ENCODE data around the gene ANKRD29.

Gene ANKRD29

DNA sequence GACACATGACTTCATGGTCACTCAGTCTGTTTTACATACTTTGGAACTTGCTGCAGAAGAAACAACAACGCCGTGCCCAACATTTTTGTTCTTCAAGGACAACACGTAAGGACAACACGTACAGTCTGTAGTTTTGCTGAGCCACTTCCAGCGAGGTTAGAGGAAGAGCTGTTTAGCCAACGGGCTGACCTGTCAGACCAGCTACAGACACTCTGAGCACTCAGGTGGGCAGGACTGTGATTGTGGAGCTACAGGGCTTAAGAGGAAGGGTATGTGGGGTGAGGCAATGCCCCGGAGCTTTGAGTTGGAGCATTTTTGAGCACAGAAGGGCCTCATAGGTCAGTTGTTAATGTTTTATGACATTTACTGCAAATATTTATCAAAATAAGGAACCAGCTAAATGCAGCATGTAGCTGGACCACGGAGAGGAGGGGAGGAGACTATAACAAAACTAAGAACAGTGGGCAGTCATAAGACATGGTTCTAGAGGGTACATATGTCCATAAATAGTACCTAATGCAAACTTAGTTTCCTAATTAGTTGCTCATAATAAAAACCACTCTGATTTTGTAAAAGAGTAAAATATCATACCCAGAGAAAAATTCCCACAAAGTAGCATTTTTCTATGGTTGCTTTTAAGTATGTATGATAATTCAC is 50.1 kb downstream of the ANKRD29 start:
- Histone ChIP-seq H3K4me1 (ENCODE audit: insufficient read depth, poor library complexity, severe bottlenecking) (no peaks in the 10 kb centered on the region), H3K4me3 (ENCODE audit: severe bottlenecking) (no peak overlapping the region), H3K9me3 (ENCODE audit: severe bottlenecking) (no peaks in the 10 kb centered on the region), H3K27me3 (ENCODE audit: insufficient read depth, poor library complexity, severe bottlenecking) (no peaks in the 10 kb centered on the region), H3K27ac (ENCODE audit: poor library complexity, severe bottlenecking) (no peak overlapping the region), H3K36me3 (ENCODE audit: low read depth) (no peaks in the 10 kb centered on the region)
- DNase-seq (ENCODE audit: low spot score) = no peak
- TF ChIP-seq, protein P1, sequence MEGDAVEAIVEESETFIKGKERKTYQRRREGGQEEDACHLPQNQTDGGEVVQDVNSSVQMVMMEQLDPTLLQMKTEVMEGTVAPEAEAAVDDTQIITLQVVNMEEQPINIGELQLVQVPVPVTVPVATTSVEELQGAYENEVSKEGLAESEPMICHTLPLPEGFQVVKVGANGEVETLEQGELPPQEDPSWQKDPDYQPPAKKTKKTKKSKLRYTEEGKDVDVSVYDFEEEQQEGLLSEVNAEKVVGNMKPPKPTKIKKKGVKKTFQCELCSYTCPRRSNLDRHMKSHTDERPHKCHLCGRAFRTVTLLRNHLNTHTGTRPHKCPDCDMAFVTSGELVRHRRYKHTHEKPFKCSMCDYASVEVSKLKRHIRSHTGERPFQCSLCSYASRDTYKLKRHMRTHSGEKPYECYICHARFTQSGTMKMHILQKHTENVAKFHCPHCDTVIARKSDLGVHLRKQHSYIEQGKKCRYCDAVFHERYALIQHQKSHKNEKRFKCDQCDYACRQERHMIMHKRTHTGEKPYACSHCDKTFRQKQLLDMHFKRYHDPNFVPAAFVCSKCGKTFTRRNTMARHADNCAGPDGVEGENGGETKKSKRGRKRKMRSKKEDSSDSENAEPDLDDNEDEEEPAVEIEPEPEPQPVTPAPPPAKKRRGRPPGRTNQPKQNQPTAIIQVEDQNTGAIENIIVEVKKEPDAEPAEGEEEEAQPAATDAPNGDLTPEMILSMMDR (IDR thresholded peaks at IDR 0.05; ENCODE audit: poor library complexity, severe bottlenecking) = no peak
- no peak for ATAC-seq (ENCODE audit: low read depth)

DNA sequence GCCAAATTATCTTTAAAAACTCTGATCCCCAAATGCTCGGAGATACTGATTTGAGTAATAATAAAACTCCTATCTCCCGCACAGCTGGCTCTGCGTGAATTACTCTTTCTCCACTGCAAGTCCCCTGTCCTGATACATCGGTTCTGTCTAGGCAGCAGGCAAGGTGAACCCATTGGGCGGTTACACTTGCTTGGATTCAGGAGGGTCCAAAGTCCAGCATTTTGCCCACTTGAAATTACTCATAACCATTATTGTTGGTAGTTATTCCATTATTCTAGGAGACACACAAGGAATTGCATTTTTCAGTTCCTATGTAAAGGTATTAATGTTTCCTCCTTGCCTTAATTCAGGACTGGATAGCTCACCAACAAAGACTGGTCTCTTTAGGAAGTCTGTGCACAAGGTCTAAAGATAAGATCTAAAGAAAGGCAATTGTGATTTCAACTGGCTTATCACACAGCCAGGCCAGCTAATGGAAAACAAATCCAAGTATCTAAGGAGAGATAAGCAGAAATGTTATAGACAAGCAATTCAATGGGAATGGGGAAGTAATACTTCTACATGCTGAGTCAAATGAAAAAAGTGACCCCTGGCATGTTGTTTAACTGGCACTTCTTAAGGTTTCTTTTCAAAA is 53.2 kb downstream of the ANKRD29 start:
- Histone ChIP-seq H3K27ac (ENCODE audit: poor library complexity, severe bottlenecking) (no peak overlapping the region), H3K9me3 (ENCODE audit: severe bottlenecking) (no peaks in the 10 kb centered on the region), H3K27me3 (ENCODE audit: insufficient read depth, poor library complexity, severe bottlenecking) (no peaks in the 10 kb centered on the region), H3K4me3 (ENCODE audit: severe bottlenecking) (no peak overlapping the region), H3K36me3 (ENCODE audit: low read depth) (no peaks in the 10 kb centered on the region), H3K4me1 (ENCODE audit: insufficient read depth, poor library complexity, severe bottlenecking) (no peaks in the 10 kb centered on the region)
- ATAC-seq (ENCODE audit: low read depth) = no peak
- TF ChIP-seq, protein P1 (IDR thresholded peaks at IDR 0.05; ENCODE audit: poor library complexity, severe bottlenecking) = no peak
- DNase-seq (ENCODE audit: low spot score) = no peak

DNA sequence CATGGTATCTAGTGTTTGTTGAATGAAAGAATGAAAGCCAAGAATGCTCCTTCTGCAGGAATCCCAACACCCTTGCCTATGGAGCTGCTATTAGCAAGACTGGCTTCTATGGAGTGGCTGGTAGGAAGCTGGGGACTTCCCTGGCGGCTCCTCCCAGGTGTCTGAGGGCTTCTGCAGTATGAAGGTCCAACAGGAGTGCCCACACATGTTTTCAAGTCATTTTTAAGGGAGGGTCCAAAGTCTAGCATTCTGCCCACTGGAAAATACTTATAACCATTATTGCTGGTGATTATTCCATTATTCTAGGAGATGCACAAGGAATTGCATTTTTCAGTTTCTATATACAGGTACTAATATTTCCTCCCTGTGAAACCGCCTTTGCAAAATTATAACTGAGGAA is 54.5 kb downstream of the ANKRD29 start:
- no peak for ATAC-seq (ENCODE audit: low read depth)
- H3K4me1 ChIP-seq (ENCODE audit: insufficient read depth, poor library complexity, severe bottlenecking) = no peaks in the 10 kb centered on the region
- no peak overlapping the region for H3K4me3 ChIP-seq (ENCODE audit: severe bottlenecking)
- no peak for DNase-seq (ENCODE audit: low spot score)
- no peaks in the 10 kb centered on the region for H3K36me3 ChIP-seq (ENCODE audit: low read depth)
- TF ChIP-seq, protein P1 (IDR thresholded peaks at IDR 0.05; ENCODE audit: poor library complexity, severe bottlenecking) = no peak
- H3K9me3 ChIP-seq (ENCODE audit: severe bottlenecking) = no peaks in the 10 kb centered on the region
- H3K27me3 ChIP-seq (ENCODE audit: insufficient read depth, poor library complexity, severe bottlenecking) = no peaks in the 10 kb centered on the region
- no peak overlapping the region for H3K27ac ChIP-seq (ENCODE audit: poor library complexity, severe bottlenecking)

DNA sequence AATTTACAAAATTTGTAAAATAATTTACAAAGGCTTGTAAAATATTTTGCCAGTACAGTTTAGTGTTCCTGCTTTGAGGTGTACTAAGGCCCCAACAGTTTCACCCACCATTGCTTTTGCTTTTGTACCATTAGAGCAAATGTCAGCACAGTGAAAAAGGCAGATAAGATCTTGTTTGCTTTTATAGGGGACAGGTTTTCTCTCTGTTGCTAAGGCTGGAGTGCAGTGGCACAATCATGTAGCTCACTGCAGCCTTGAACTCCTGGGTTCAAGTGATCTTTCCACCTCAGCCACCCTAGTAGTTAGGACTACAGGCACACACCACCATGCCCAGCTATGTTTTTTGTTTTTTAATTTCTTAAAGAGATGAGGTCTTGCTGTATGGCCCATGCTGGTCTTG is 56.8 kb downstream of the ANKRD29 start:
- no peak overlapping the region for H3K4me3 ChIP-seq (ENCODE audit: severe bottlenecking)

More for the DNA sequence above, 56.8 kb downstream of the ANKRD29 start:
- no peaks in the 10 kb centered on the region for H3K4me1 ChIP-seq (ENCODE audit: insufficient read depth, poor library complexity, severe bottlenecking)
- H3K27ac ChIP-seq (ENCODE audit: poor library complexity, severe bottlenecking) = no peak overlapping the region
- TF ChIP-seq, protein P1 (IDR thresholded peaks at IDR 0.05; ENCODE audit: poor library complexity, severe bottlenecking) = no peak
- no peaks in the 10 kb centered on the region for H3K9me3 ChIP-seq (ENCODE audit: severe bottlenecking)
- ATAC-seq (ENCODE audit: low read depth) = no peak
- no peaks in the 10 kb centered on the region for H3K27me3 ChIP-seq (ENCODE audit: insufficient read depth, poor library complexity, severe bottlenecking)
- H3K36me3 ChIP-seq (ENCODE audit: low read depth) = no peaks in the 10 kb centered on the region
- no peak for DNase-seq (ENCODE audit: low spot score)

Data from RWPE2 (cell line).